ENCODE data around the gene RPS16.

Gene RPS16

DNA sequence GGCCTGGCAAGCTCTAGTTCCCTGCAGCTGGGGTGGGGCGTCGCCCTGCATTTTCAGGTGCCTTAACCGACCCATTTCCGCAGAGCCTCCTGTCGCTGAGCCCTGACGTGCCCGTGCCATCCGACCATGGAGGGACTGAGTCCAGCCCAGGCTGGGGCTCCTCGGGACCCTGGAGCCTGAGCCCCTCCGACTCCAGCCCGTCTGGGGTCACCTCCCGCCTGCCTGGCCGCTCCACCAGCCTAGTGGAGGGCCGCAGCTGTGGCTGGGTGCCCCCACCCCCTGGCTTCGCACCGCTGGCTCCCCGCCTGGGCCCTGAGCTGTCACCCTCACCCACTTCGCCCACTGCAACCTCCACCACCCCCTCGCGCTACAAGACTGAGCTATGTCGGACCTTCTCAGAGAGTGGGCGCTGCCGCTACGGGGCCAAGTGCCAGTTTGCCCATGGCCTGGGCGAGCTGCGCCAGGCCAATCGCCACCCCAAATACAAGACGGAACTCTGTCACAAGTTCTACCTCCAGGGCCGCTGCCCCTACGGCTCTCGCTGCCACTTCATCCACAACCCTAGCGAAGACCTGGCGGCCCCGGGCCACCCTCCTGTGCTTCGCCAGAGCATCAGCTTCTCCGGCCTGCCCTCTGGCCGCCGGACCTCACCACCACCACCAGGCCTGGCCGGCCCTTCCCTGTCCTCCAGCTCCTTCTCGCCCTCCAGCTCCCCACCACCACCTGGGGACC lies 27.9 kb downstream of the RPS16 start:
- DNase-seq (ENCODE audit: low read depth) = no peak

DNA sequence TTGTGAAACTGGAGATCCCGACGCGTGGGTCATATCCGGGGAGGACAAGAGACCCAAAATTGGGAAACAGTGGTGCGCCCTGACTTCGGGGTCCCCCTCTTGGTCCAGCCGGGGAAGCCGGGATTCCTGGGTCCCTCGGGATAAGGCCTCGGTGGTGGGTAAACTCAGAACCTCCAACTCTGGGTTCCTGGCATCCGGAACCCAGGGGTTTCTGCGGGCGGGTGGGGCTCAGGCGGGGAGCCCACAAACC lies 28.4 kb downstream of the RPS16 start:
- DNase-seq (ENCODE audit: low read depth) = no peak

DNA sequence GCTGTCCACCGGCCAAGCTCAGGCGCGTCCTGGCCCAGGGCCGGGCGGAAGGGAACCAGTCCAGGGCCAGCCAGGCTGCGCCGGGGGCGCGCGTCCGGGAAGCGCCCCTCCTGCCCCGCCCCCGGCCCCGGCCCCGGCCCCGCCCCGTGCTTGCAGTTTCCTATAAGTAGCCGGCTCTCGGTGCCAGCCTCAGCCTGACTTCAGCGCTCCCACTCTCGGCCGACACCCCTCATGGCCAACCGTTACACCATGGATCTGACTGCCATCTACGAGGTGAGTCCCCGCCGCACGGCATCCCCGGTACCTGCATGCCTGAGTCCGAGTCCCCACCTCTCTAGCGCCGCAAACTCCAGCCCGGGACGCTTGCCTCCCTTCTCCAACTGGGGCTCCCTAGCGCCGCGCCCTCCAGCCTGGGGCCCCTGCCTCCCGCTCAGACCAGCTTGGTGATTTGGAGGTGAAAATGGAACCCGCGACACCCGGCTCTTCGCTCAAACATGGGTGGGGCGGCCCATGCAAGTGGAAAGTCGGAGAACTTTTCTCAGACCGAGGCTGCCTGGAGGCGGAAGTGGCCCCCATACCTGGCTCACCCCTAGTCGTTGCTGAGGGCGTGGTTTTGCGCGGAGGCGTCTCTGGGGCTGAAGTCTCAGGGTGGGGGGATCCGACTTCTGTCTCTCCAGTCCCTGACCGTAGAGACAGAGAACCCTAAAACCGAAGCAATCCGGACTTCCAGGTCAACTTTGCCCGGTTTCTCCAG lies 28.9 kb downstream of the RPS16 start, which contains the start of gene ZFP36:
Gene ZFP36 (plus strand): TSS at position 192 of the 754 bp plus-strand sequence. CDS start 58 bp downstream, at position 250.
- peak; percentile 84 for DNase-seq (ENCODE audit: low read depth)

DNA sequence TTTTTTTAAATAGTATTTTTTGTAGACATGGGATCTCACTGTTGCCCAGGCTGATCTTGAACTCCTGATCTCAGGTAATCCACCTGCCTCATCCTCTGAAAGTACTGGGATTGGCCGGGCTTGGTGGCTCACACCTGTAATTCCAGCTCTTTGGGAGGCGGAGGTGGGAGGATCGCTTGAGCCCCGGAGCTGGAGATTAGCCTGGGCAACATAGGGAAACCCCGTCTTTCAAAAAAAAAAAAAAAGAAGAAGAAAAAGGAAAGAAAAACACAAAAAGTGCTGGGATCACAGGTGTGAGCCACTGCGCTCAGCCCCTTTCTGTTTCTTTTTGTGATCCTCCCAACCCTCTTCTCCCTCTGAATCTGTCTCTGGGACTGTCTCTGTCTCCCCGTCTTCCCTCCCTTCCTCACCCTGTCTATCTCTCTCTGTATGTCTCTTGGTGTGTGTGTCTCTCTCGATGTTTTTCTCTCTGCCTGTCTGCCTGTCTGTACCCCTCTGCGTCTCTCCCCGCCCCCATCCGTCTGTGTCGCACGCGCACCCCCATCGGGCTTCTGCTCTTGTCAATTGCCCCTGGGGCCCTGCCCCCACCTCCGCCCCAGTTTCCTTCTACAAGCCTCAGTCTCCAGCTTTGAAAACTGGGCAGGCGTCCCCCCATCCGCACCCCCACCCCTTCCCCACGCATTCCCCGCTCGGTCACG lies 29.6 kb downstream of the RPS16 start:
- DNase-seq (ENCODE audit: low read depth) = peak; percentile 82

DNA sequence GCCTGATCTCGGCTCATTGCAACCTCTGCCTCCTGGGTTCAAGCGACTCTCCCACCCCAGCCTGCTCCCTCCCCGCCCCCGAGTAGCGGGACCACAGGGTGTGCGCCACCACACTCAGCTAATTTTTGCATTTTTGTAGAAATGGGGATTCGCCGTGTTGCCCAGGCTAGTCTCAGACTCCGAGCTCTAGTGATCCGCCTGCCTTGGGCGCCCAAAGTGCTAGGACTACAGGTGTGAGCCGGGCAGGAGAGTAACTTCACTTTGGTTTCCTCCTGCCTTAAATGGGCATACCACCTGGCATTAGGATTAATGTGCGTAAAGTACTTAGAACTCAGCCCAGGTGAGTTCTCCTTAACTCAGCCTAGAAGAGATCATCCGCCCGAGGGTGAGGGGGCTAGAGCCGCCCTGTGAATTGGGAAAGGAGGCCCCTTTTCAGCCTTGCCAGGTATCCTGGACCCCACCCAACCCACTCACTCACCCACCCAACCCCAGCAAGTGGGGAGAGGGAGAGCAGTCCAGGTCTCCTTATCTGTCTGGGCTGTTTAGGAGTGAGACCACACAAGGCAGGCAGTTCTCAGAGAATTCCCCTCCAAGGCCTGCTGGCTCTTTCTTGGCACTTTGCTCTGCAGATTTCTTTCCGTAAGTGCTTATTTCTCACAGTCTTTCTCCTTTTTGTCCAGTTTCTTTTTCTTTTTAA lies 30.3 kb downstream of the RPS16 start:
- no peak for DNase-seq (ENCODE audit: low read depth)

DNA sequence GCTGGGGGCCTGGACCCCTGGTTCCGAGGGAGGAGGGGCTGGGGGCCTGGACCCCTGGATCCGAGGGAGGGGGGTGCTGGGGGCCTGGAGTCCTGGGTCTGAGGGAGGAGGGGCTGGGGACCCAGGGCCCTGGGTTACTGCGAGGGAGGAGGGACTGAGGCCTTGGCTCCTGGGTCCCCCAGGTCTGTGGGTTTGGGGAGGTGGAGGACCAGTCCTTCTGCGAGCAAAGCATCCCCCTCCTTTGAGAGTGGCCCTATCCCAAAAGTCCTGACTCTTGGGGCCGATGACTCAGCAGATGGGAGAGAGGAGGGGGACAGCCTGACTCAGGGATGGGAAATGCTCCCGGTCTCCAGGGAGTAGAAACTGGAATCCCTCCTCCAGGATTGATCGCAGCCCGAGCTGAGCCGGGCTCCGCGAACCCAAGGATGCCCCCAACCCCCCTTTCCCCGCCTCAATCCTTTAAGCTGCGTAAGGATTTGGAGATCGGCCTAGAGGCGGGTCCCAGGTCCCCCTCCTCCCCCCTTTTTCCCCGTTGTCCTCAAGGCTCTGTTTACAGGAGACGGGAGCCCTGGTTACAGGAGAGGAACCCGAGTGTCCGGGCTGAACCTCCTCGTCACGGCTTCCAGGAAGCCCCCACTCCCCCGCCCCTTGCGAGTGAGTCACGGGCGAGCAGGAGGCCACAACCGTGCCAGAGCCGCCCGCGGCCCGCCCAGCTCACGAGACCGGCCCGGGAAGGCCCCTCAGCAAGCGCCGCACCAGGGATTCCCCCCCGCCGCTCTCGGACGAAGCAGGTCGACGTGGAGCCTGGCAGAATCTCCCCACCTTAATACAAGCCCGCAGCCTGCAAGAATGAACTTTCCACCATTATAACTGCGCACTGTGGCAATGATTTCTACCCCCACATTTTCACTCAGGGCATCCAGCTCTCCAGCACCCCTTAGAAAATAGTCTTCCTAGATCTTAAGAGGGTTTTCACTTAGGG lies 32.1 kb downstream of the RPS16 start:
- peak; percentile 94 for DNase-seq (ENCODE audit: low read depth)

DNA sequence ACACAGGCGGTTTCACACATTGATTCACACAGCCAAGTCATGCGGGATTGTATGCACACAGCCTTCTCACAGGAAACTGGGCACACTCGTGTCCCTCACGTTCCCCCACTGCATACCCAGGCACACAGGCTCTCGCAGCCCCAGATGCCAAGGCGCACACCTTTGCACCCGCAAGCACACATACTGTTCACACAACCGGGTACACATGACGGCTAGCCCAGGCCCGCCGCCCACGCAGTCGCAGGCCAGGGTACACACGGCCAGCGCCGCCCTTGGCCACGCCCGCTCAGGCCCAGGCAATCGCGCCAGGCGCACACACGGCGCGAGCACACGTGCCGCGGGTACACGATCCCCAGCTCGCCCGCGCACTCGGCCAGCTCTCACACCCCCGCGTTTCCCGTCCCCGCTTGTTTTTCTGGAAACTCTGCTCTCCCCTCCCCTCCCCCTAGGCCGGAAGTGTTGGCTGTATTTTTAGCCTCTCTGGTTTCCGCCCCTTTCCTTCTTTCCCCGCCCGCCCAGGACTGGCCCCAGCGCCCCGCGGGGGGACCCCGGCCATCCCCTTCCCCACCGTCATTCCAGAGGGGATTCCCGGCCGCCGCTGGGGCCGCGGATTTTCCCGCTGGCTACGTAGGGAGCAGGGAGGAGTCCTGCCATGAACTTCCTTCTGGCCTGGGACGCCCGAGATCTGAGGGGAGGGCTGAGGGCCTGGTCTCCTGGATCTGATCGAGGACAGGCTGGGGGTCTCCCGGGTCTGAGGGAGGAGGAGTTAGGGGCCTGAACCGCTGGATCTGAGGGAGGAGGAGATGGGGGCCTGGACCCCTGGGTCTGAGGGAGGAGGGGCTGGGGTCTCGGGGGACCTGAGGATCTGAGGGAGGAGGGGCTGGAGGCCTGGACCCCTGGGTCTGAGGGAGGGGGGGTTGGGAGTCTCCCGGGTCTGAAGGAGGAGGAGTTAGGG lies 33.1 kb downstream of the RPS16 start:
- peak; percentile 80 for DNase-seq (ENCODE audit: low read depth)

DNA sequence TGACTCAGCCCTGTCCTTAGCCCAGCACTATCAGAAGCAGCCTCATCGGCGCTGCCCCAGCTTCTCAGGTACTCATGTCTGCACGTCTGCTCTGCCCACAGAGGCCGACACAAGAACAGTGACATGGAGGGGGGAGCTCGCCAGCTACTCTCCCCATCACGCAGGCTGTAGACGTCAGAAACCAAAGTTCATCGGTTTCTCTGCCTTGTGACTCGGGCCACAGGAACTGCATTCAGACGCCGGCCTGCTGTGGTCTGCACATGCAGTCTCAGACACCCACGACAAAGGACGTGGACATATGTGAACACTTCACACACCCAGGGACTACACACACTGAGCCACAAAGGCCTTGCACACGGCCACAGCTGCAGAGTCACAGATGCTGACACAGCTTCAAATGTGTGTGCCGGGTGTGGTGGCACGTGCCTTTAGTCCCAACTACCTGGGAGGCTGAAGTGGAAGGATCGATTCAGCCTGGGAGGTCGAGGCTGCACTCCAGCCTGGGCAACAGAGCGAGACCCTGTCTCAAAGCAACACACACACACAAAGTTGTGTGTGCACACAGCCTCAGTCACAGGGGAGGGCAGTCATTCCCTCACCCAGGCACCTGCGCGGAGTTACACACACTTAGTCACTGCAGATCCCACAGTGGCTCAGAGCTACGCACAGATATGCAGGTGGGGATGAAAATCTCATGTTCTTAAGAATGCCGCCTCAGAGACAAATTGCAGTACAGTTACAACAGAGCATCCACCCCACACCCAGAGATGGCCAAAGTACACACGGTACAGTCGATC lies 34.0 kb downstream of the RPS16 start:
- DNase-seq (ENCODE audit: low read depth) = peak; percentile 82

DNA sequence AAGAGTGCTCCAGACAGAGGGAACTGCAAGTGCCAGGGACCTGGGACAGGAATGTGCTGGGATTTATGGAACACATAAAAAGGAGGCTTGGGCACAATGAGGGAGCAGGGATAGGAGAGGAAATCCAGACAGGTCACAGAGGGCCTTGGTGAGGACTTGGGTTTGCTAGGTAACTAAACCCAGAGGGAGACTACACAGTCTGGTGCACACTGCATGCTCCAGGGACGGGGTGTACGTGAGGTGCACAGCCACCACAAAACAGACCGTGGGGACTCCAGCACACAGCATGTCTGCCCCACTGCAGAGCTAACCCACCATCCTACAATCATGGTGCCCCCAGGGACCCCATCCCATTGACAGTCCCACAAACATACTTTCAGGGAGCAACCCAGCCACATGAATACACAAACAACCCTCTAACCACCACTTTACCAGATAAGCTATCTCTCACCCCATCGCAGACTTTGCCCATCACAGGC lies 34.6 kb downstream of the RPS16 start:
- DNase-seq (ENCODE audit: low read depth) = no peak

DNA sequence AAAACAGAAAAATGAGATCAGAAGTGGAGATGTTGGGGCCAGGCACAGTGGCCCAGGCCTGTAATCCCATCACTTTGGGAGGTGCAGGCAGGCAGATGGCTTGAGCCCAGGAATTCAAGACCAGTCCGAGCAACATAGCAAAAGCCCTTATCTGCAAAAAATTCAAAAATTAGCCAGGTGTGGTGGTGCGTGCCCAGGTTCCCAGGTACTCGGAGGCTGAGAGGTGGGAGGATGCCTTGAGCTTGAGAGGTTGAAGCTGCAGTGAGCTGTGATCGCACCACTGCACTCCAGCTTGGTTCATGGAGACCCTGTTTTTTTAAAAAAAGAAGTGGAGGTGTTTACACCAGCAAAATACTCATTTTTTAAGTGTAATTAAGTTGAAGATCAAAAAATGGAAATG lies 35.7 kb downstream of the RPS16 start:
- DNase-seq (ENCODE audit: low read depth) = no peak

DNA sequence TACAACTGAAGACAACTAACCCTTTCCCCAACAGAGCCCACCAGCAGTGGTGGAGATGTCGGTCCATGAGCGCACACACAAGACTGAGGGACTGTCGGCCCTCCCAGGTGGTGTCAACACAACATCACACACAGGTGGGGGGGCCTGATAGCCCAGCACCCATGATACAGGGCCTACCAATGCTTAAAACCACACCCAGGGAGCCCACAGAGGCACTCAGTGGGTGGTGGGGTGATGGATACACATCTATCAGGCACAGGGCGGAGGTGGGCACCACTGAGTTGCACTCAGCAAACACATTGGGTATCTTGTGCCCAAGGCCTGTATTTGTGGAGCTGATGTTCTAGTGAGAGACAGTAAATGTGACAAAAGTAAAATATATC lies 36.1 kb downstream of the RPS16 start:
- no peak for DNase-seq (ENCODE audit: low read depth)

DNA sequence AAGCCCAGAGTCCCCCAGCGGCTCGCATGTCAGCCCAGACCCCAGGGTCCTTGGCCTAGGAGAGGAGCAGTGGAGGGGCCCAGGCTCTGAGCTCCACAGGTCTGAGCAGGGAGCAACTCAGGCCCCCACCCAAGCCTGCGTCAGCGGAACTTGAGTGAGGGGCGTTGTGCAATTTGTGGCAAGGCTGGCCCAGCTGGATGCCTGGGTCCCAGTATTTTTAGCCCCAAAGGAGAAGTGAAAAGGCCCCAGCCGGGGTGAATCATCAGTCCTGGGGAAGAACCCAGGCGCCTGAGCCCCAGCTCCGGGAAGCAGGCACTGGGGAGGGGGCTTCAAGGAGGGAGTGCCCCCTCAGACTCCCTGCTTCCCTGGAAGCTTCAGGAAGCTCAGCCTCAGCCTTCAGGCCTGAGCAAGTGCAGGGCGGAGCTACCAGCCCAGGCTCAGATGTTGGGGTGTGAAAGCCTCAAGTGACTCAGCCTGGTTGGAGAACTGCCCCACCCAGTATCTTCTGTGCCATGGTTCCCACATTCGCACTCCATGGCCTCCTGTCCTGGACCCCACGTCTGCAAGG lies 37.4 kb downstream of the RPS16 start:
- no peak for DNase-seq (ENCODE audit: low read depth)

DNA sequence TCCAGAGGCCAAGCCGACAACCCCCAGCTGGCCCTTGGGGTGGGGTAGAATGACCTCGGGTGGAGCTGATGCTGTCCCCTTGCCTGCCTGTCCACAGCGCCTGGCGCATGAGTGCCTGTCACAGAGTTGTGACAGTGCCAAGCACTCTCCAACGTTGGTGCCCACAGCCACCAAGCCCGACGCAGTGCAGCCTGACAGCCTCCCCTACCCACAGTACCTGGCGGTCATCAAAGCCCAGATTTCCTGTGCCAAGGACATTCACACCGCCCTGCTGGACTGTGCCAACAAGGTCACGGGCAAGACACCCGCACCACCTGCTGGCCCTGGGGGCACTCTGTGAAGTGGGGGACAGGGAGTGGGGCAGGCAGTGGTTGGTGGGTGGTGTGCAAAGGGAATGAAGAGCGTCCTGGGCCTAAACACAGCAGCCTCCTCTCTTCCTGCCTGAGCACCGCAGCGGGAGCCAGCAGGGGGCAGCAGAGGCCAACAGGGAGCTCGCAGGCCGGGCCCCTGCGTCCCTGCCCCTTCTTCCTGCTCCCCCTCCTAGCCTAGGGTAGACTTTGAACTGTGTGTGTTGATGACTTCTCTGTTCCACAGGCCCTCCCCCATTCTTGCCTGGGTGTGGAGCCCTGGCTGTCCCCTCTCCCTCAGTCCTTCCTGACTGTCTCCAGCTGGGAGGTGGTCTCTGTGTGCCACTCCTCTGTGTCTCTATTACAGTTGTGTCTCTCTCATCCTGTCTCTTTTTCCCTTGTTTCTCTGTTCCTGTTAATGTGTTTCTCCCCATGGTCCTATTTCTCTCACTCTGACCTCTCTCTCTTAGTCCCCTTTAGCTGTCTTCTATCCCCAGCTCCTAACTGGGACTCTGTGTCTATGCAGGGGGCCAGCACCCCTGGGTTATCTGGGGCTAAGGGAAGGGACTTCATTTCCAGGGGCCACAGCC lies 38.1 kb downstream of the RPS16 start:
- peak; percentile 93 for DNase-seq (ENCODE audit: low read depth)

DNA sequence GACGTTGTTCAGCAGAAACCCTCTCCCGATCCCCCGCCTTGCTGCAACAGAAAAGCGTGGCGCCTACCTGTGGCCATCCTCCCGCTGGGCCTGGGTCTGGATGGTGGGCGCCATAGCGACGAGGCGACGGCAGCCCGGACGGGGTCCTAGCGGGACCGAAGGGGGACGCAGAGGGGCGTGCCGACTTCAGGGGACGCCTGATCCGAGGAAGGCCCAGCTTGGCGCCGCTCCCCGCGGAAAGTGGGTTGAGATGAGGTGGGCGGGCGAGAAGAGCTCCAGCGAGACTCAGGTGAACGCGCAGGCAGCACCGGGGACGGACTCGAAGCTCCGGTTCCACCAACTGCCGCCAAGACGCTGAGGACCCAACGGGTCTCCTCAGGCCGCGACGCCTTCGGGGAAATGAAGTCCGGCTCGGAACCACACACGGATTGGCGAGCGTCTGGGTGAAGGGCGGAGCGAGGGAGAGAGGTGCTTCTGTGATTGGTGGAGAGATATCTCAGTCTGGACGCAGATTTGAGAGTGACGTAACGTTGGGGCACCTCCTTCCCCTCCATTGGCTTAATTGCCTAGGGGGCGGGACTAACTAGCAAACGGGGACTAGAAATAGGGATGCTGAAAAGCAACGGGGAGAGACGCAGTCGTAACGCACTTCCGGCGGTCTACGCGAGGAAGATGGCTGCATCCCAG lies 44.9 kb downstream of the RPS16 start, which contains the start of the genes MED29 and PAF1:
Gene MED29 (plus strand): TSS at position 628 of the 687 bp plus-strand sequence. CDS start 45 bp downstream, at position 673.
Gene PAF1 (minus strand): TSS at position 356 of the 687 bp plus-strand sequence. CDS start 242 bp downstream, at position 114.
- peak; percentile 92 for DNase-seq (ENCODE audit: low read depth)

DNA sequence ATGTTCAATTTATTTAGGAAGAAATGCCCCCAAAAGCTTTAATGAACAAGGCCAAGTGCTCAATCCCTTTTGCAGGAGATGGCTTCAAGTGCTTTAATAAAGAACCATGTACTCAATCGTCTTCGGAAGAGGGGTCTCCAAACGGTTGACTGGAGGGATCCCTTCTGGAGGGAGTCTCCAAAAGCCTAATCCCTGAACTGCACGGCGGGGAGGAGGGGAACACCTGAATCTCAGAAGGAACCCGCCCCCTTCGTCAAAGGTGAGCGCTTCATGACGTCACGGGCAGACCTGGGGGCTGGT lies 45.3 kb downstream of the RPS16 start:
- no peak for DNase-seq (ENCODE audit: low read depth)

DNA sequence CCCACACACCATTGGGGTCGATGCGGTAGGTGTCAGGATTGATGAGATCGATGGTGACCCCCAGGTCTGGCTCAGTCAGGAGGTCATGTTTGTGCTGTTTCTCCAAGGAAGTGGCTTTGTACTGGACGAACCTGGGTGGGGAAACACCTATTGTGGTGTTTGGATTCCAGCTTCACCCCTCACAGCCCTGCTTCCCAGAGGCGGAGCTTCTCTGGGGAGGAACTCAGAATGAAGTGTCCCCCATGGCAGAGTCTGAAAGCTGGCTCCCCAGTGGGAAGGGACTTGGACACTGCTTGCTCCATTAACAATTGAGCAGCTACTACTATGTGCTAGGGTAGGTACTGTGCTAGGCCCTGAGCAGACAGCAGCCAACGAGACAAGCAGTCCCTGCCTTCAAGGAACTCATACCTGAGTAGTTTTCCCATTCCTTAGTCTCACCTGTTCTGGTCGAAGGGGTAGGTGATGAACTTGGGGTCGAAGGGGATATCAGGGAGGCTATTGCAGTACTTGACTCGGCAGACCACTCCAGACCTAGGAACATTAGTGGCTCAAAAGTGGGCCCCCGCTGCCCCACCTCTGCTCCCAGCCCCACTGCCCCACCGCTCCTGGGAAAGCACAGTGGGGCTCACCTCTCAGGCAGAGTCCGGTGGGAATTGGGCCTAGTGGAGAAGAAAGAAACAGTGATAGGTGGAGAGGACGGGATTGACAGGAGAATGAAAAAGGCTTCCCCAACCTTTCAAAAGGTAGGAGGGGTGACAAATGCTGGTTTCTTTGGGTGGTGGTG lies 45.9 kb downstream of the RPS16 start:
- DNase-seq (ENCODE audit: low read depth) = no peak
